T-helper 1 cell treated with Interleukin-12 subunit alpha and Interleukin-12 subunit beta and Interleukin-4 antibody, amounts not matched to agents 30 μg/mL and 1 μg/mL, for 36 hours (primary cell): ENCODE results near the gene P2RY6.
"Not testable (repeated sequence)": the region's sequence is repeated elsewhere in the genome, so short reads cannot be mapped to it uniquely, and the experiment has no call there.

ENCODE experiments used
- H3K27ac Mint-ChIP-seq: one replicate; pipeline ENCODE4 v1.8.0; 2021; ENCODE audit warnings: mild to moderate bottlenecking, mixed read lengths
- H3K27me3 Mint-ChIP-seq: one replicate; pipeline ENCODE4 v1.8.0; 2021; ENCODE audit warnings: low read depth, mixed read lengths
- H3K36me3 Mint-ChIP-seq: one replicate; pipeline ENCODE4 v1.8.0; 2021; ENCODE audit warnings: low read depth, mixed read lengths
- H3K4me1 Mint-ChIP-seq: one replicate; pipeline ENCODE4 v1.8.0; 2021; ENCODE audit warnings: low read depth, mixed read lengths
- H3K4me3 Mint-ChIP-seq: one replicate; pipeline ENCODE4 v1.8.0; 2021; ENCODE audit warnings: mild to moderate bottlenecking, moderate library complexity, mixed read lengths
- H3K9me3 Mint-ChIP-seq: one replicate; pipeline ENCODE4 v1.8.0; 2021; ENCODE audit warnings: mixed read lengths

P2RY6 gene

GRCh38 chr11:73271936-73272679 lies at the start of gene P2RY6:
Gene P2RY6, plus strand, starts transcription at chr11:73272338. Its CDS starts 24,181 bp downstream, at chr11:73296519.
- Mint-ChIP-seq H3K27ac (no peak within 1 kb of the TSS), H3K4me1 (no peaks in the 10 kb centered on the region), H3K36me3 (no peaks in the 10 kb centered on the region), H3K27me3 (peaks cover 26% of the 10 kb centered on the region), H3K9me3 (no peaks in the 10 kb centered on the region), H3K4me3 (no peak within 1 kb of the TSS)

- Mint-ChIP-seq H3K27ac (peak overlapping the region; percentile 18), H3K4me1 (peaks cover 6% of the 10 kb centered on the region), H3K9me3 (no peaks in the 10 kb centered on the region), H3K27me3 (peaks cover 51% of the 10 kb centered on the region), H3K36me3 (peaks cover under 1% of the 10 kb centered on the region), H3K4me3 (no peak overlapping the region)
Observed at GRCh38 chr11:73223998-73224730, 48.0 kb upstream of the P2RY6 start.

GRCh38 chr11:73225001-73225686 lies 47.0 kb upstream of the P2RY6 start:
- Mint-ChIP-seq H3K36me3 (no peaks in the 10 kb centered on the region), H3K9me3 (no peaks in the 10 kb centered on the region), H3K27ac (no peak overlapping the region), H3K27me3 (peaks cover 42% of the 10 kb centered on the region), H3K4me1 (peaks cover 6% of the 10 kb centered on the region), H3K4me3 (no peak overlapping the region)

- no peaks in the 10 kb centered on the region for H3K36me3 Mint-ChIP-seq
- H3K27me3 Mint-ChIP-seq, result peaks cover 36% of the 10 kb centered on the region
- no peak overlapping the region for H3K27ac Mint-ChIP-seq
- no peaks in the 10 kb centered on the region for H3K9me3 Mint-ChIP-seq
- peaks cover 6% of the 10 kb centered on the region for H3K4me1 Mint-ChIP-seq
- H3K4me3 Mint-ChIP-seq, result no peak overlapping the region
Observed at GRCh38 chr11:73225851-73226250, 46.3 kb upstream of the P2RY6 start.

- peaks cover 6% of the 10 kb centered on the region for H3K4me1 Mint-ChIP-seq
- no peaks in the 10 kb centered on the region for H3K9me3 Mint-ChIP-seq
- no peak overlapping the region for H3K4me3 Mint-ChIP-seq
- peaks cover 36% of the 10 kb centered on the region for H3K27me3 Mint-ChIP-seq
- H3K36me3 Mint-ChIP-seq, result no peaks in the 10 kb centered on the region
- H3K27ac Mint-ChIP-seq, result no peak overlapping the region
Observed at GRCh38 chr11:73226297-73227006, 45.7 kb upstream of the P2RY6 start.

GRCh38 chr11:73227571-73228211 lies 44.4 kb upstream of the P2RY6 start:
- H3K27ac Mint-ChIP-seq, result no peak overlapping the region
- peaks cover 28% of the 10 kb centered on the region for H3K27me3 Mint-ChIP-seq
- no peak overlapping the region for H3K4me3 Mint-ChIP-seq
- no peaks in the 10 kb centered on the region for H3K9me3 Mint-ChIP-seq
- H3K4me1 Mint-ChIP-seq, result peaks cover 6% of the 10 kb centered on the region
- no peaks in the 10 kb centered on the region for H3K36me3 Mint-ChIP-seq

- H3K27me3 Mint-ChIP-seq, result peaks cover 22% of the 10 kb centered on the region
- no peak overlapping the region for H3K4me3 Mint-ChIP-seq
- peaks cover 6% of the 10 kb centered on the region for H3K4me1 Mint-ChIP-seq
- H3K9me3 Mint-ChIP-seq, result no peaks in the 10 kb centered on the region
- no peak overlapping the region for H3K27ac Mint-ChIP-seq
- H3K36me3 Mint-ChIP-seq, result no peaks in the 10 kb centered on the region
Observed at GRCh38 chr11:73228268-73229134, 43.6 kb upstream of the P2RY6 start.

- no peak overlapping the region for H3K4me3 Mint-ChIP-seq
- H3K27me3 Mint-ChIP-seq, result peaks cover 18% of the 10 kb centered on the region
- no peak overlapping the region for H3K27ac Mint-ChIP-seq
- H3K36me3 Mint-ChIP-seq, result no peaks in the 10 kb centered on the region
- no peaks in the 10 kb centered on the region for H3K9me3 Mint-ChIP-seq
- H3K4me1 Mint-ChIP-seq, result peaks cover 4% of the 10 kb centered on the region
Observed at GRCh38 chr11:73229321-73229895, 42.7 kb upstream of the P2RY6 start.

GRCh38 chr11:73229896-73230875 lies 42.0 kb upstream of the P2RY6 start:
- no peaks in the 10 kb centered on the region for H3K9me3 Mint-ChIP-seq
- H3K36me3 Mint-ChIP-seq, result no peaks in the 10 kb centered on the region
- H3K4me3 Mint-ChIP-seq, result no peak overlapping the region
- H3K27ac Mint-ChIP-seq, result no peak overlapping the region
- no peaks in the 10 kb centered on the region for H3K4me1 Mint-ChIP-seq
- H3K27me3 Mint-ChIP-seq, result peaks cover 12% of the 10 kb centered on the region

- Mint-ChIP-seq H3K36me3 (no peaks in the 10 kb centered on the region), H3K4me1 (no peaks in the 10 kb centered on the region), H3K9me3 (no peaks in the 10 kb centered on the region), H3K27me3 (peaks cover 6% of the 10 kb centered on the region), H3K4me3 (no peak overlapping the region), H3K27ac (no peak overlapping the region)
Observed at GRCh38 chr11:73230931-73231330, 41.2 kb upstream of the P2RY6 start.

- not testable (repeated sequence) for H3K4me1 Mint-ChIP-seq
Observed at GRCh38 chr11:73232487-73232886, 39.7 kb upstream of the P2RY6 start.

GRCh38 chr11:73233211-73233610 lies 38.9 kb upstream of the P2RY6 start:
- no peak overlapping the region for H3K4me3 Mint-ChIP-seq
- H3K27ac Mint-ChIP-seq, result no peak overlapping the region
- no peaks in the 10 kb centered on the region for H3K4me1 Mint-ChIP-seq
- H3K36me3 Mint-ChIP-seq, result no peaks in the 10 kb centered on the region
- H3K27me3 Mint-ChIP-seq, result peaks cover 6% of the 10 kb centered on the region
- H3K9me3 Mint-ChIP-seq, result no peaks in the 10 kb centered on the region

More at GRCh38 chr11:73232487-73232886, 39.7 kb upstream of the P2RY6 start:
- not testable (repeated sequence) for H3K27ac Mint-ChIP-seq, H3K9me3 Mint-ChIP-seq, H3K36me3 Mint-ChIP-seq, H3K27me3 Mint-ChIP-seq, H3K4me3 Mint-ChIP-seq
